Bronchial epithelial cell (primary cell): ENCODE data around the gene NCR2. TPM values are rescaled to one million over a fixed set of nuclear protein-coding genes. Genes with fewer than 3 reads are reported as not detected.

Experiments
- DNase-seq: peaks from one replicate; pipeline ENCODE4 v3.0.0-alpha.2; 2010; ENCODE audit warnings: low read depth
- FAIRE-seq: peaks from 2 replicates; lab custom pipeline; 2011; peaks lifted over from hg19 to GRCh38; lab: Jason Lieb, UNC
- H3K27me3 ChIP-seq: 2 replicates; pipeline ENCODE4 v1.5.1; 2011; ENCODE audit warnings: low read length; ENCODE audit not compliant: control insufficient read depth, insufficient read depth
- H3K36me3 ChIP-seq: 2 replicates; pipeline ENCODE4 v1.5.1; 2011; ENCODE audit warnings: low read length; ENCODE audit not compliant: control insufficient read depth, insufficient read depth
- H3K4me3 ChIP-seq: 2 replicates; pipeline ENCODE4 v1.5.1; 2011; ENCODE audit warnings: mild to moderate bottlenecking, low read depth, low read length, control low read depth
- CTCF ChIP-seq: IDR thresholded peaks from 2 replicates; pipeline ENCODE4 v1.5.1; 2011; ENCODE audit warnings: mild to moderate bottlenecking, moderate library complexity, low read length, control low read depth, inconsistent platforms; ENCODE audit not compliant: insufficient read depth, severe bottlenecking
- total RNA-seq: library from RNA; depleted of rRNA; stranded (reverse); fragments of >200 nt; gene quantifications from 2 replicates; pipeline ENCODE4 v1.2.1, GENCODE V29; 2014

Gene NCR2
- total RNA-seq, 1 donor from 2014 or later: not detected

DNA sequence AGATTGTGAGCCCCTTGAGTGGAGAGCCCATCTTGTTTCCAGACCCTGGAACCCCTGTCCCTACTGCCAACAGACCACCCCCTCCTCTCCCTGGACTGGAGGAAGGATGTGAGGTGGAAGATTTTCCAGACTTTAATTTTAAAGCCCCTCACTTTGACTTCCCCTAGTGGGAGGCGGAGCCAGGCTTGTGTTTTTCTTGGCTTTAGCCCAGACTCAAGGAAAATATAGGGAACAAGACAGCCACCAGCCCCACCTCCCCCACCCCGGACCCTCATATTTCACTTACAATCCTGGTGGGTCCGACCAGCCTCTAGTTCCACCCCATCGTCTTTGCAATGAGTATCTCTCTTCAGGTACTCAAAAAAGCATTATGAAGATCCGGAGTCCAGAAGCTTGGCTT is 40.8 kb downstream of the NCR2 start:
- no peak for DNase-seq

DNA sequence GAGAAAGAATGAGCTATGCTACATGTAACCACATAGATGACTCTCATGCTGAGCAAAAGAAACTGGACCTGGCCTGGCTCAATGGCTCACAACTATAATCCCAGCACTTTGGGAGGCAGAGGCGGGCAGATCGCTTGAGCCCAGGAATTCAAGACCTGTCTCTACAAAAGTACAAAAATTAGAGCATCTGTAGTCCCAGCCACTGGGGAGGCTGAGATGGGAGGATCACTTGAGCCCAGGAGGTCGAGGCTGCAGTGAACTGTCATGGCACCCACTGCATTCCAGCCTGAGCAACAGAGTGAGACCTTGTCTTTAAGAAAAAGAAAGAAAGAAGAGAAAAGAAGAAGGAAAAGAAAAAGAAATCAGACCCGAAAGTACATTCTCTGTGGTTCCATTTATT is 41.7 kb downstream of the NCR2 start:
- TF ChIP-seq CTCF: no peak
- no peak for DNase-seq
- FAIRE-seq: no peak
- Histone ChIP-seq H3K4me3 (no peak overlapping the region), H3K36me3 (no peaks in the 10 kb centered on the region), H3K27me3 (peaks cover 42% of the 10 kb centered on the region)

More for the DNA sequence above, 40.8 kb downstream of the NCR2 start:
- Histone ChIP-seq H3K36me3 (no peaks in the 10 kb centered on the region), H3K27me3 (peaks cover 46% of the 10 kb centered on the region), H3K4me3 (no peak overlapping the region)
- no peak for FAIRE-seq
- no peak for TF ChIP-seq CTCF

DNA sequence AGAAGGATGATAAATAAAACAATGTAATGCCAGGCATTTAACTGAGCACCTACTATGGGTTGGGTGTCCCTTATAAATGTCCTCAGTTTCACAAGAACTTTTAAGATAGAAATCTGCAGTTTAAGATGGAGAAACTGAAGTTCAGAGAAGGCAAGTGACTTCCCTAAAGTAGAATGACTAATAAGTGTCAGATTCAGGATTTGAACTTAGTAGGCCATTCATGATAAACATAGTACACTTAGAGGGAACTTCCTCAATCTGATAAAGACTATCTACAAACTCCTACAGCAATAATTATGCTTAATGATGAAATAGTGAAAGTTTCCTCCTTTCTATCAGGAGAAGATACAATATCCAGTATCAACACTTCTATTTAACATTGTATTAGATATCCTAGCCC is 43.9 kb downstream of the NCR2 start:
- no peak for FAIRE-seq
- no peak for TF ChIP-seq CTCF
- peaks cover 24% of the 10 kb centered on the region for H3K27me3 ChIP-seq
- H3K4me3 ChIP-seq: no peak overlapping the region
- no peaks in the 10 kb centered on the region for H3K36me3 ChIP-seq
- no peak for DNase-seq

DNA sequence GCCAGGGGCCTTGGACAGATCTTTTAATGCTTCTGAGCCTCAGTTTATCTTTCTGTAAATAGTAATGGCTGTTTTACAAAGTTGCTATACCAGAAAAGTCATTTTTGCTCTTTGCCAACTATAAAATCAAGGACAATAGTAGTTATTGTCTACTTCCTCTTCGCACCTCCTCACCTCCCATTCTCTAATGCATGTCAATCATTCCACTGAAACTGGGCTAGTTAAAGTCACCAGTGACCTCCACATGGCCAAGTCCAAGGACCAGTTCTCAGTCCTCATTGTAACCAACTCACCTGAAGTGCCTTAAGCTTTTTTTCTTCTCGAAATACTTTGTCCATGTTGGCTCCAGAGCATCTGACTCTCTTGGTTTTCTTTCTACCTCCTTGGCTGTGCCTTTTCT is 51.2 kb downstream of the NCR2 start:
- H3K27me3 ChIP-seq: no peaks in the 10 kb centered on the region
- FAIRE-seq (no peak), DNase-seq (no peak)
- no peak overlapping the region for H3K4me3 ChIP-seq
- no peaks in the 10 kb centered on the region for H3K36me3 ChIP-seq
- TF ChIP-seq CTCF: no peak

GRCh38 chr6:41392246-41392645 is 56.8 kb downstream of the NCR2 start:
- TF ChIP-seq CTCF: no peak

DNA sequence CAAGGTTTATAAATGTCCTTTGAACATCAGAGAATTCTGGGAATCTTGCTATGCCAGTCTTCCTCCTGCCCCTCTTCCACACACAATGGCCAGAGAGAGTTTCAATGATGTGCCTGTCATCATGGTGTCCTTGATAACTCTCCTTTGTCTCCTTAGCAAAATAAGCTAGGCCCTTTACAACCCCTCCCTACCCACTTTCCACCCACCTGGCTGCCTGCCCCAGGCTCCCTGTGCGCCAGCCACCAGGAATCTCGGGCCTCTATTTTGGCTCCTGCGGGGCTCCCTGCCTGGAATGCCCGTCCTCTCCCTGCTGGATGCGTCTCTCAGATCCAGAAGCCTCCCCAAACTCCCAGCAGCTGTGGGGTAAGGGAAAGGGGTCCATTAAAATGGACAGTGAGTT is 60.9 kb downstream of the NCR2 start:
- TF ChIP-seq CTCF: no peak
- no peak overlapping the region for H3K4me3 ChIP-seq
- FAIRE-seq: no peak
- peaks cover 2% of the 10 kb centered on the region for H3K27me3 ChIP-seq
- no peak for DNase-seq
- H3K36me3 ChIP-seq: no peaks in the 10 kb centered on the region

More at GRCh38 chr6:41392246-41392645, 56.8 kb downstream of the NCR2 start:
- DNase-seq (no peak), FAIRE-seq (no peak)
- Histone ChIP-seq H3K27me3 (no peaks in the 10 kb centered on the region), H3K36me3 (no peaks in the 10 kb centered on the region), H3K4me3 (no peak overlapping the region)
